ENCODE results near the gene ATF7IP2.
"Not testable (repeated sequence)": the region's sequence is repeated elsewhere in the genome, so short reads cannot be mapped to it uniquely, and the experiment has no call there.

DNA sequence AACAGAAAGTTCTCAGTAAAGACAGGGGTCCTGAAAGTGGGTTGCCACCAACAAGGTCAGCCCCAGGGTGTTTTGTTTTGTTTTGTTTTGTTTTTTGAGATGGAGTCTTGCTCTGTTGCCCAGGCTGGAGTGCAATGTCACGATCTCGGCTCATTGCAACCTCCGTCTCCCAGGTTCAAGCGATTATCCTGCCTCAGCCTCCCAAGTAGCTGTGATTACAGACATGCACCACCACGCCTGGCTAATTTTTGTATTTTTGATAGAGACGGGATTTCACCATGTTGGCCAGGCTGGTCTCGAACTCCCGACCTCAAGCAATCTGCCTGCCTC, 24.1 kb upstream of the ATF7IP2 start:
- TF ChIP-seq, protein P1, sequence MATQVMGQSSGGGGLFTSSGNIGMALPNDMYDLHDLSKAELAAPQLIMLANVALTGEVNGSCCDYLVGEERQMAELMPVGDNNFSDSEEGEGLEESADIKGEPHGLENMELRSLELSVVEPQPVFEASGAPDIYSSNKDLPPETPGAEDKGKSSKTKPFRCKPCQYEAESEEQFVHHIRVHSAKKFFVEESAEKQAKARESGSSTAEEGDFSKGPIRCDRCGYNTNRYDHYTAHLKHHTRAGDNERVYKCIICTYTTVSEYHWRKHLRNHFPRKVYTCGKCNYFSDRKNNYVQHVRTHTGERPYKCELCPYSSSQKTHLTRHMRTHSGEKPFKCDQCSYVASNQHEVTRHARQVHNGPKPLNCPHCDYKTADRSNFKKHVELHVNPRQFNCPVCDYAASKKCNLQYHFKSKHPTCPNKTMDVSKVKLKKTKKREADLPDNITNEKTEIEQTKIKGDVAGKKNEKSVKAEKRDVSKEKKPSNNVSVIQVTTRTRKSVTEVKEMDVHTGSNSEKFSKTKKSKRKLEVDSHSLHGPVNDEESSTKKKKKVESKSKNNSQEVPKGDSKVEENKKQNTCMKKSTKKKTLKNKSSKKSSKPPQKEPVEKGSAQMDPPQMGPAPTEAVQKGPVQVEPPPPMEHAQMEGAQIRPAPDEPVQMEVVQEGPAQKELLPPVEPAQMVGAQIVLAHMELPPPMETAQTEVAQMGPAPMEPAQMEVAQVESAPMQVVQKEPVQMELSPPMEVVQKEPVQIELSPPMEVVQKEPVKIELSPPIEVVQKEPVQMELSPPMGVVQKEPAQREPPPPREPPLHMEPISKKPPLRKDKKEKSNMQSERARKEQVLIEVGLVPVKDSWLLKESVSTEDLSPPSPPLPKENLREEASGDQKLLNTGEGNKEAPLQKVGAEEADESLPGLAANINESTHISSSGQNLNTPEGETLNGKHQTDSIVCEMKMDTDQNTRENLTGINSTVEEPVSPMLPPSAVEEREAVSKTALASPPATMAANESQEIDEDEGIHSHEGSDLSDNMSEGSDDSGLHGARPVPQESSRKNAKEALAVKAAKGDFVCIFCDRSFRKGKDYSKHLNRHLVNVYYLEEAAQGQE (IDR thresholded peaks at IDR 0.05): not testable (repeated sequence)
- TF ChIP-seq TAF1 (conservative IDR thresholded peaks at IDR 0.05); YY1 (IDR thresholded peaks at IDR 0.05); RAD21 (IDR thresholded peaks at IDR 0.05): not testable (repeated sequence)
- TF ChIP-seq, protein P2, sequence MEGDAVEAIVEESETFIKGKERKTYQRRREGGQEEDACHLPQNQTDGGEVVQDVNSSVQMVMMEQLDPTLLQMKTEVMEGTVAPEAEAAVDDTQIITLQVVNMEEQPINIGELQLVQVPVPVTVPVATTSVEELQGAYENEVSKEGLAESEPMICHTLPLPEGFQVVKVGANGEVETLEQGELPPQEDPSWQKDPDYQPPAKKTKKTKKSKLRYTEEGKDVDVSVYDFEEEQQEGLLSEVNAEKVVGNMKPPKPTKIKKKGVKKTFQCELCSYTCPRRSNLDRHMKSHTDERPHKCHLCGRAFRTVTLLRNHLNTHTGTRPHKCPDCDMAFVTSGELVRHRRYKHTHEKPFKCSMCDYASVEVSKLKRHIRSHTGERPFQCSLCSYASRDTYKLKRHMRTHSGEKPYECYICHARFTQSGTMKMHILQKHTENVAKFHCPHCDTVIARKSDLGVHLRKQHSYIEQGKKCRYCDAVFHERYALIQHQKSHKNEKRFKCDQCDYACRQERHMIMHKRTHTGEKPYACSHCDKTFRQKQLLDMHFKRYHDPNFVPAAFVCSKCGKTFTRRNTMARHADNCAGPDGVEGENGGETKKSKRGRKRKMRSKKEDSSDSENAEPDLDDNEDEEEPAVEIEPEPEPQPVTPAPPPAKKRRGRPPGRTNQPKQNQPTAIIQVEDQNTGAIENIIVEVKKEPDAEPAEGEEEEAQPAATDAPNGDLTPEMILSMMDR (IDR thresholded peaks at IDR 0.05; ENCODE audit: low read depth, low read length, missing input control): not testable (repeated sequence)
- TF ChIP-seq, protein P3, sequence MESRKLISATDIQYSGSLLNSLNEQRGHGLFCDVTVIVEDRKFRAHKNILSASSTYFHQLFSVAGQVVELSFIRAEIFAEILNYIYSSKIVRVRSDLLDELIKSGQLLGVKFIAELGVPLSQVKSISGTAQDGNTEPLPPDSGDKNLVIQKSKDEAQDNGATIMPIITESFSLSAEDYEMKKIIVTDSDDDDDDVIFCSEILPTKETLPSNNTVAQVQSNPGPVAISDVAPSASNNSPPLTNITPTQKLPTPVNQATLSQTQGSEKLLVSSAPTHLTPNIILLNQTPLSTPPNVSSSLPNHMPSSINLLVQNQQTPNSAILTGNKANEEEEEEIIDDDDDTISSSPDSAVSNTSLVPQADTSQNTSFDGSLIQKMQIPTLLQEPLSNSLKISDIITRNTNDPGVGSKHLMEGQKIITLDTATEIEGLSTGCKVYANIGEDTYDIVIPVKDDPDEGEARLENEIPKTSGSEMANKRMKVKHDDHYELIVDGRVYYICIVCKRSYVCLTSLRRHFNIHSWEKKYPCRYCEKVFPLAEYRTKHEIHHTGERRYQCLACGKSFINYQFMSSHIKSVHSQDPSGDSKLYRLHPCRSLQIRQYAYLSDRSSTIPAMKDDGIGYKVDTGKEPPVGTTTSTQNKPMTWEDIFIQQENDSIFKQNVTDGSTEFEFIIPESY (IDR thresholded peaks at IDR 0.05): not testable (repeated sequence)
- TF ChIP-seq, protein P4, sequence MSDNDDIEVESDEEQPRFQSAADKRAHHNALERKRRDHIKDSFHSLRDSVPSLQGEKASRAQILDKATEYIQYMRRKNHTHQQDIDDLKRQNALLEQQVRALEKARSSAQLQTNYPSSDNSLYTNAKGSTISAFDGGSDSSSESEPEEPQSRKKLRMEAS (IDR thresholded peaks at IDR 0.05): not testable (repeated sequence)
- TF ChIP-seq, protein P5, sequence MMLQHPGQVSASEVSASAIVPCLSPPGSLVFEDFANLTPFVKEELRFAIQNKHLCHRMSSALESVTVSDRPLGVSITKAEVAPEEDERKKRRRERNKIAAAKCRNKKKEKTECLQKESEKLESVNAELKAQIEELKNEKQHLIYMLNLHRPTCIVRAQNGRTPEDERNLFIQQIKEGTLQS (IDR thresholded peaks at IDR 0.05): not testable (repeated sequence)
